ENCODE data around the gene BRD3. TPM values are rescaled to one million over a fixed set of nuclear protein-coding genes. Genes with fewer than 3 reads are reported as not detected.
"Not testable (repeated sequence)": the region's sequence is repeated elsewhere in the genome, so short reads cannot be mapped to it uniquely, and the experiment has no call there.

Gene BRD3
- 12.1 and 22.0 TPM in 2 replicates for total RNA-seq

- peak; percentile 90 for DNase-seq
Measured at GRCh38 chr9:134067904-134068743, at the start of gene BRD3. BRD3 (minus strand) TSS chr9:134068026; CDS start chr9:134053477, 14,549 bp downstream.

- no peak for DNase-seq
Measured at GRCh38 chr9:134112561-134112960, 44.7 kb upstream of the BRD3 start.

GRCh38 chr9:134111064-134111463 is 43.2 kb upstream of the BRD3 start:
- no peak for DNase-seq

- no peak for DNase-seq
Measured at GRCh38 chr9:134103391-134103998, 35.7 kb upstream of the BRD3 start.

- no peak for DNase-seq
Measured at GRCh38 chr9:134101623-134102149, 33.9 kb upstream of the BRD3 start.

GRCh38 chr9:134101133-134101532 is 33.3 kb upstream of the BRD3 start:
- DNase-seq, result not testable (repeated sequence)

- DNase-seq, result no peak
Measured at GRCh38 chr9:134100040-134100439, 32.2 kb upstream of the BRD3 start.

- peak; percentile 67 for DNase-seq
Measured at GRCh38 chr9:134099123-134099761, 31.4 kb upstream of the BRD3 start.

- no peak for DNase-seq
Measured at GRCh38 chr9:134089972-134090371, 22.1 kb upstream of the BRD3 start.

- no peak for DNase-seq
Measured at GRCh38 chr9:134088063-134088725, 20.4 kb upstream of the BRD3 start.

- DNase-seq, result no peak
Measured at GRCh38 chr9:134085674-134086073, 17.8 kb upstream of the BRD3 start.

- no peak for DNase-seq
Measured at GRCh38 chr9:134083451-134083850, 15.6 kb upstream of the BRD3 start.

GRCh38 chr9:134076644-134077043 is 8.8 kb upstream of the BRD3 start:
- DNase-seq, result no peak

GRCh38 chr9:134075689-134076088 is 7.9 kb upstream of the BRD3 start:
- not testable (repeated sequence) for DNase-seq

GRCh38 chr9:134073500-134073899 is 5.7 kb upstream of the BRD3 start:
- no peak for DNase-seq

GRCh38 chr9:134072683-134073082 is 4.9 kb upstream of the BRD3 start:
- DNase-seq, result not testable (repeated sequence)

GRCh38 chr9:134071149-134071548 is 3.3 kb upstream of the BRD3 start:
- DNase-seq, result no peak

GRCh38 chr9:134069480-134070399 is 1.9 kb upstream of the BRD3 start:
- no peak for DNase-seq

GRCh38 chr9:134068744-134069479 is 1.1 kb upstream of the BRD3 start:
- no peak for DNase-seq

- peak; percentile 41 for DNase-seq
Measured at GRCh38 chr9:134066913-134067851, 644 bp downstream of the BRD3 start.

All from dermis blood vessel endothelial cell (primary cell).